GM12891 (cell line): ENCODE data around the gene UPK3B.
"Not testable (repeated sequence)": the region's sequence is repeated elsewhere in the genome, so short reads cannot be mapped to it uniquely, and the experiment has no call there.

Experiments
- POLR2A ChIP-seq: IDR thresholded peaks from 2 replicates; pipeline ENCODE4 v1.6.1; 2011; ENCODE audit warnings: low read depth, low read length, control low read depth
- POLR2AphosphoS5 ChIP-seq: IDR thresholded peaks from 2 replicates; pipeline ENCODE4 v1.6.1; 2011; ENCODE audit warnings: low read depth, low read length, control low read depth

- not testable (repeated sequence) for TF ChIP-seq POLR2A, POLR2AphosphoS5
These were observed 6.6 kb downstream of the UPK3B start for GRCh38 chr7:76516932-76517331.
